ENCODE measurements around the gene MYOD1.

The MYOD1 gene

GRCh38 chr11:17751558-17751957 is 32.2 kb downstream of the MYOD1 start:
- no peak for DNase-seq

GRCh38 chr11:17752144-17752543 is 32.8 kb downstream of the MYOD1 start:
- DNase-seq, result no peak

- DNase-seq, result no peak
Observed at GRCh38 chr11:17753153-17753552, 33.8 kb downstream of the MYOD1 start.

GRCh38 chr11:17753641-17754040 is 34.3 kb downstream of the MYOD1 start:
- DNase-seq, result no peak

- DNase-seq, result no peak
Observed at GRCh38 chr11:17755891-17756290, 36.5 kb downstream of the MYOD1 start.

GRCh38 chr11:17760102-17761029 is 41.0 kb downstream of the MYOD1 start:
- DNase-seq, result no peak

- DNase-seq, result no peak
Observed at GRCh38 chr11:17762309-17762974, 43.1 kb downstream of the MYOD1 start.

- no peak for DNase-seq
Observed at GRCh38 chr11:17763244-17763643, 43.9 kb downstream of the MYOD1 start.

GRCh38 chr11:17763703-17764102 is 44.3 kb downstream of the MYOD1 start:
- DNase-seq, result no peak

- DNase-seq, result no peak
Observed at GRCh38 chr11:17764446-17765218, 45.3 kb downstream of the MYOD1 start.

- DNase-seq, result no peak
Observed at GRCh38 chr11:17765356-17766072, 46.1 kb downstream of the MYOD1 start.

GRCh38 chr11:17766073-17766359 is 46.6 kb downstream of the MYOD1 start:
- DNase-seq, result no peak

GRCh38 chr11:17766590-17766989 is 47.2 kb downstream of the MYOD1 start:
- no peak for DNase-seq

GRCh38 chr11:17767301-17767885 is 48.0 kb downstream of the MYOD1 start:
- DNase-seq, result no peak

- DNase-seq, result no peak
Observed at GRCh38 chr11:17767914-17768313, 48.5 kb downstream of the MYOD1 start.

GRCh38 chr11:17768547-17768946 is 49.2 kb downstream of the MYOD1 start:
- DNase-seq, result no peak

GRCh38 chr11:17769218-17769617 is 49.8 kb downstream of the MYOD1 start:
- no peak for DNase-seq

- no peak for DNase-seq
Observed at GRCh38 chr11:17770048-17770652, 50.8 kb downstream of the MYOD1 start.

- DNase-seq, result no peak
Observed at GRCh38 chr11:17770917-17771316, 51.5 kb downstream of the MYOD1 start.

- DNase-seq, result no peak
Observed at GRCh38 chr11:17771415-17771814, 52.0 kb downstream of the MYOD1 start.

Measured in KG1 (cell line).